HG02852 (cell line): ENCODE data around the gene BCKDHA.
A peak's percentile ranks its signal among the peaks of the same experiment; 100 is the strongest.

Experiments used
- ATAC-seq: cut with Tn5 transposase; IDR thresholded peaks from one replicate; pipeline ENCODE4 v1.9.1; 2021; ENCODE audit warnings: mild to moderate bottlenecking, moderate library complexity; ENCODE audit not compliant: unreplicated experiment

BCKDHA gene

DNA sequence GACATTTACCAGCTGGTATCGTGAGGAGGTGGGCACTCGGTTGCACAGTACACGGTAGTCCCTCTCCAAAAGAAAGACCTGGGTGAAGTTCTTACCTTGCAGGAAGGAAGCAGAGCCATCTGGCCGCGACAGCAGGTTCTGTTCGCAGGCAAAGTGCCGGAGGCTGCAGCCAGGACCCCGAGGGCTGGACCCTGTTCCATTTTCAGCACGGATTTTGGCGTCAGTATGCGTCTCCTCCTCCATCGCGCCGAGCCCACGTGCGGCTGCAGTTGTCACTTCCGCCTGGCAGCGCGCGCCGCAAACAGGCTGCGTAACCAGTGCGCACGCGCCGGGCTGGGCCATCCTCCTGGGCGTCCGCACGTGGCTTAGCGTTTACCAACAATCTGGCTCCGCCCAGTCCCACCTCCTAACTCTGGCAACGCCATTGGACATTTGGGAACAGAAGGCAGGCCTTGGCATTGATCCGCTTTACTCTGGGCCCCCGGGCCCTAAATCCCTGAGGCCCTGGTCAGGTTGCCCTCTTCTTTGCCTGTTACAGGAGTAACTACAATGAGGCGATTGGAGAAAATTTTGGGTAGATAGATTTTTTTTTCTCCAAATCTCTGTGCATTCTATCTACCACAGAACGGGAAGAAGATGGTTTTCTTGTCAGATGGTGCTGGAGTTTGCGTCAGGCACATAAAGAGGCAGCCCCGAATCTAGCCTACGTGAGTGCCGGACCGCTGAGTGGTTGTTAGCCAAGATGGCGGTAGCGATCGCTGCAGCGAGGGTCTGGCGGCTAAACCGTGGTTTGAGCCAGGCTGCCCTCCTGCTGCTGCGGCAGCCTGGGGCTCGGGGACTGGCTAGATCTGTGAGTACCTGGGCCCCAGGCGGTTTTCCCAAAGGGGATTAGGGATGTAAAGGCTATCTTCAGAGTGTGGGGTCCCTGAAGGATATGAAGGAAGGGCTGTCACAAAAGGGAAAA, at the start of gene BCKDHA, which contains the start of gene EXOSC5:
TSS of gene BCKDHA (plus strand) at position 733 of the 964 bp plus-strand sequence. CDS start at position 743, 10 bp downstream.
TSS of gene EXOSC5 (minus strand) at position 274 of the 964 bp plus-strand sequence. CDS start at position 243, 31 bp downstream.
- ATAC-seq = peak; percentile 88

DNA sequence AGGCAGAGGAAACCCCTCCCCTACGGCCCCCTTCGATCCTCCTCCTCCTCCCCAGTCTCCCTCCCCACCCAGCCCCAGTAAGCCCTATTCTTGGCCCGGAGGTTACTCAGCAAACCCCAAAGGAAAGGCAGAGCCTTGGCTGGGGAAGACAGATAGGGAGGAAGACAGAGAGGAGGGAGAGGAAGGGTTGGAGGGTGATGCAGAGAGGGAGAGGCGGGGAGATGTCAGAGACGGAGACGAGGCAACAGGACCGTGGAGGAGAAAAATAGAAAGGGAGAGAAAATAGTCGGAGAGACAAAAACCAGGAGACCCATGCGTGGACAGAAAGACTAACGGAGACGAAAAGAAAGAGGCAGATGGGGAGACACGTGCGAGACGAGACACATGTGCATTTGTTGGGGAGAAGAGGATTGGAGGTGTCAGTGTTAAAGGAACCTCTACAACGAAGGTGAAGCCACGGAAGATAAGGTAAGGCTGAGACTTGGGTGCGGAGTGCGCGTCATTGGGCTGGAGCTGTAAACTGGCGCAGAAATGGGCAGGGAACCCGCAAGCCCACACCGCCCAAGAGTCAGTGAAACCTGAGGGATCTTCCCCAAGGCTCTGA, 46.8 kb upstream of the BCKDHA start:
- no peak for ATAC-seq

DNA sequence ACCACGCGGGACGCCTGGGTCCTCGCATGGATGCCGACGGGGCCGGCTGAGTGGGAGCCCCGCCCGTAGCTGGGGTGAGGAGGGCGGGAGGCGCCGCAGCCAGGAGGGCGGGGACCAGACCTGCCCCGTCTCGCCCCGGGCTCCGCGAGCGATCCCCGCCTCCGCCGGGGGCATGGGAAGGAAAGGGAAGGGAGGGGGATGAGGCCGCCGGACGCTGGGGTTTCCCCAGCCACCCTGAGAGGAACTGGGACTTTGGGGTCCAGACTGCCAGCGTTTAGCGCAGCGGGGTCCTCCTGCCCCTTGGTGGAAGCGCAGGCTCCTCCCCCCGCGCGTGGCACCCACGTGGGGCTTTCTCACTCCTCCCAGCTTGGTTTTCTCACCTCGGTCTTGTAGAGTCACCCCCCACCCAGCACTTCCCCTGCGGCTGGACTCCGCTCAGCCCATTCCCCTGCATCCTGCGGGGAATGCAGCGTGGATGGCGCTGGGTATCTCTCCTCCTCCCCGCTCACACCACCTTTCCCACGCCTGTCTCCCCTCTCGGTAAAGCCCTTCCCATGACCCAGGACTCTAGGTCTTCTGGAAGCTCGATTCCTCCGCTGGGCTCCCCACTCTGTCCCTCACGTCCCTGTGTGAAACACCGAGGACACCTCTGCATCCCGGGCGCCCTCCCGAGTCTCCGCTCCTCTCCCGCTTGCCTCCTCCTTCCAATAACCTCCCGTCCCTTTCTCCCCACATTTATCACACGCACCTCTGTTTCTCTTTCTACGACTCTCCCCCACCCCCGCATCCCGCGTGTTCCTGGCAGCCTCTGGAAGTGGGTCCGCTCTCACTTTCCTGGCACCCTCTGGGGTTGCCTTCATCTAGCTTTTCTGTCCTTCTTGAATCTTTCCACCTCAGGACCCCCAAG, 46.0 kb upstream of the BCKDHA start:
- no peak for ATAC-seq

DNA sequence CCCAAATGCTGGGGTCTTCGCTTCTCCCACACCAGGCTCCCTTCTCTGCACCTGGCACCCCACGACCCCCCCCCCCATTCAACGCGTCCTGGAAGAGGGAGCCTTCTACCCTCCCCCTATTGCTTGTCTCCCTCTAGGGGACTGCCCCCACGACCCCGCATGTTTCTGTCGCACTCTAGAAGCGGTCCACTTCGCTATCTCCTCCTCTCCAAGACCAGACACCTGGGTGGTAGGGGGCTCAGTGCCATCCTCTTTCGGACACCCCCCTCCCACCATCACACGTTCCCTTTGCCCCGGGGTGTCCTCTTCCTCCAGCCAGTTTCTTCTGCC, 45.4 kb upstream of the BCKDHA start:
- no peak for ATAC-seq

DNA sequence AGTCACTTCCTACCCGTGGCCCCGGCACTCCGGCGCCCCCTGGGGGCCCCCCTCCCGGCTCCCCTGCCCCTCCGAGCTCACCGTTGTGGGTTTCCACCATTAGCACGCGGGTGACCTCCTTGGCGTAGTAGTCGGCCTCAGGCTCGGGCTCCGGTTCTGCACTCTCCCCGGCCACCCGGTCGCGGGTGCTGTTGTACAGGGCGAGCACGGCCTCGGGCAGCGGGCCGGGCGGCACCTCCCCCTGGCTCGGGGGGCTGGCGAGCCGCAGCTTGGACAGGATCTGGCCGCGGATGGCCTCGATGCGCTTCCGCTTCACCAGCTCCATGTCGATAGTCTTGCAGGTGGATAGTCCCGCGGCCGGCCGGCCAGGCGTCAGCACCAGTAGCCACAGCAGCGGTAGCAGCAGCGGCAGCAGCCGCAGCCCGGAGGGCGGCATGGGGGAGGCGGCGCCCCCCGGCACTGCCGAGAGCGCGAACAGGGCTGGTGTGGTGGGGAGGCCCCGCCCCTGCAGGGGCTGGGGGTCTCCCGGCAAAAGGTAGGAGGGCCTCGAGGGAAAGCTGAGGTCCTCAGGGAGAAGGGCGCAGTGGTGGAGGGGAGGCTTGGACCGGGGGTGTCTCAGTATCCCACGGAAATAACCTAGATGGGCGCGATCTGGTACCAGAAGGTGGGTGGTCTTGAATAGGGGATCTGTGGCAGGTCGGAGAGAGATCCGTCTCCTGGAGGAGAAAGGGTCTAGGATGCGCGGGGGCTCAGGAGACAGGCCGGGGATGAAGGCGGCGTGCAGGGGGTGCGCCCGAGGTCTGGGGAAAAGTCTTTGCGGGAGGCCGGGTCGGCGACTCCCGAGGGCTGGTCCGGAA, 44.8 kb upstream of the BCKDHA start:
- ATAC-seq = no peak

DNA sequence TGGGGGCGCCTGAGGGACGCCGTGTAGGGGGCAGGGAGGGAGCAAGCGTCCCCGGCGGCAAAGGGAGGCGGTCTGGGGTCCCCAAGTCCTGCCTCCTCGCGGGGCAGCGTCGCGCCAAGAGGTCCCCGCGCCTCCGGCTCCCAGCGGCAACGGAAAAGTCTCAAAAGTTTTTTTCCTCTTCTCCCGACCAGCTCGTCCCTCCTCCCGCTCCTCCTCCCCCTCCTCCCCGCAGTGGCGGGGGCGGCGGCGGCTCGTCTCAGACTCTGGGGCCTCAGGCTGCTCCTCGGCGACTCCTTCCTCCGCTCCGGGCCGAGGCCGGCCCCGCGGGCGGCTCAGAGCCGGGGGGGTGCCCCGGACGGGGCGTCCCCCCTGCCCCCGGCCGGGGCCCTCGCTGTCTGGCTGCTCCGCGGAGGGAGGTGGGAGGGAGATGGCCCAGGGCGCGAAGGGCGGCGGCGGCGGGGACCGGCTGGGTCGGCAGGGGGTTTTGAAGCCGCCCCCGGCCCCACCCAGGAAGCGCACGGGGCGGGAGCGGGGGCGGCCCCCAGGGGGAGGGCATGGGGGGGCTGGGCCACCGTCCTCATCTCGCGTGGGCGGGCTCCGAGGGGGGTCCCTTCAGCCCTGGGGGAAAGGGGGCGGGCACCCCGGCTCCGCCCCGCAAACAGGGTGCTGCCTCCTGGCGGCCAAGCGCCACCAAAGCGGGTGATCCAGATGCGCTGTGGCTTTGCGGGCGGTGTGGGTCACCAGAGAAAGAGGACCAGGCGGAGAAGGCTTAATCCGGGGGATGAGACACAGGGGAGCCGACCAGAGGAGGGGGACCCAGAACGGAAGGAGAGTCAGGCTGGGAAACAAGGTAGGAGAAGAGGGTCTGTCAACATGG, 43.9 kb upstream of the BCKDHA start, which contains the start of gene TGFB1:
TSS of gene TGFB1 (minus strand) at position 457 of the 877 bp plus-strand sequence. CDS start 878 bp downstream, outside the sequence.
- ATAC-seq = peak; percentile 40

- ATAC-seq = no peak
Measured at GRCh38 chr19:41354343-41354953, 43.2 kb upstream of the BCKDHA start.

- ATAC-seq = no peak
Measured at GRCh38 chr19:41355035-41355434, 42.6 kb upstream of the BCKDHA start.

- ATAC-seq = no peak
Measured at GRCh38 chr19:41355802-41356201, 41.8 kb upstream of the BCKDHA start.

GRCh38 chr19:41356984-41357739, 40.5 kb upstream of the BCKDHA start:
- ATAC-seq = no peak

GRCh38 chr19:41357746-41358145, 39.9 kb upstream of the BCKDHA start:
- ATAC-seq = no peak

- ATAC-seq = no peak
Measured at GRCh38 chr19:41359741-41360140, 37.9 kb upstream of the BCKDHA start.

DNA sequence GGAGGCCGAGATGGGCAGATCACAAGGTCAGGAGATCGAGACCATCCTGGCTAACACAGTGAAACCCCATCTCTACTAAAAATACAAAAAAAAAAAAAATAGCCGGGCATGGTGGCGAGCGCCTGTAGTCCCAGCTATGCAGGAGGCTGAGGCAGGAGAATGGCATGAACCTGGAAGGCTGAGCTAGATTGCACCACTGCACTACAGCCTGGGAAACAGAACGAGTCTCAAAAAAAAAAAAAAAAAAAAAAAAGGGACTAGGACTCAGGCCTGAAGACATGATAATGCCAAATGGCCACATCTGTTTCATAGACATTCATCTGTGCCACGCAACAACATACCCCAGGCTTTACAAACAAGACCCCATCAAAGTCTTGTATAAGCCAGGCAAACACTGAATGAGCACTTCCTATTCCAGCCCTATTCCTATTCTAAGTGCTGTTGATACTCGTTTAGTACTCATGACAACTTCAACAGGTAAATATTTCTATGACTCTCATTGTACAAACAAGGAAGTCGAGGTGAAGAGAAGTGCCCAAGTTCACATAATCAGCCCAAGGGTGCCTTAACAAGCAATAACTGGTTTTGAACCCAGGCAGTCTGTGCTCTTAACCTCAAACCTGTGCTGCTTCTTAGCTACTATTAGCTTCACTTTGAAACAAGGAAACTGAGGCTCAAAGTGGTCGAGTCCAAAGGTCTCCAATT, 35.3 kb upstream of the BCKDHA start:
- no peak for ATAC-seq

DNA sequence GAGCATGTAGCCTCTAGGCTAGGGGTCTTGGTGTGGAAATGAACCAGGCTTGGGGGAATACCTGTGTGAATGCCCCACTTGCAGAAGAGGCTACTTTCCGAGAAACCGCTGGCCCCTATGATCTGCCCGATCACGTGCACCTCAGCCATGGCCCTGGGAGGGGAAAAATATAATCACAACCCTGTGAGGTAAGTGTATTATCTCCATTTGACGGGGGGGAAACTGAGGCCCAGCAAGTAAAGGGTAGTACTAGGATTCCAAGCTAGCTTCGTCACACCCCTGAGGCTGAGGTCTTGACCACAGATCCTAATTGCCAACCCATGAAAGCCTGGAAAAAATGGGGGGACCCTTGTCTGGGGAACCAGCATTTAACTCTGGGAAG, 34.3 kb upstream of the BCKDHA start:
- ATAC-seq = no peak

DNA sequence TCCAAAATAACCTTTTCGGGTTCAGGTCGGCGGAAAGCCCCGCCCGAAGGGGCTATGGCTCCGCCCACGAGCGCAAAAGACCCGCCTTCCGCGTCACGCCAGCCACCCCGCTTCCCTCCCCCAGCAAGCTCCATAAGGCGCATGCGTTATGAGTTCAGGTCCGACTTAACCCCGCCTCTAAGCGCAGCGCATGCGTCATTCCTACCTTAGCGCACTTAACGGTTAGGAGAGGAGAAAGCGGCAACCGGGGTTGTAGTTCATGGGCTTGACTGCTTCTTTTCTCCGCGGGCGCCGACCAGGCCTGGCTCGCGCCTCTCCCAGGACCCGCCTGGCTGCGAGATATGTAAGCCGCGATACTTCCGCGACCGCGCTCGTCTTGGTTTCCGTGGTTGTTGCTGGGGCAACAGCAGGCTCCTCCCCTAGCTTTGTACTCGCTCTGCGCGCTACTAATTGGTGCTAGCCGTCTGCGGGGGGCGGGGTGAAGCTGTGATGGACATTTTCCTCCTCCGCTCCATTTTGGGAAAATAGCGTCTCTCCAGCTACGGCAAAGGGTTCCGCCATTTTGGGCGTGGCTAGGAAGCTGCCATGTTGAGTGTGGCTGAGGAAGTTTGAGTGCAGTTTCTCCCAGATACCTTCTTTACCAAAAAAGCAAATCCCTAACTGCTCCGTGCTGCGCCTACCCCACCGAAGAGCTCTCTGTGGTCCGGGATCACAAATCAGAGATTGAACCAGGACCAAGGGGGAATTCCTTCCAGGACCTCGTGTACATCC, 33.7 kb upstream of the BCKDHA start, which contains the start of gene B9D2:
TSS of gene B9D2 (minus strand) at position 397 of the 771 bp plus-strand sequence. CDS start 630 bp downstream, outside the sequence.
- ATAC-seq = peak; percentile 87
